Measurements from ENCODE around the gene SEC61A2.
A peak's percentile ranks its signal among the peaks of the same experiment; 100 is the strongest.

Gene SEC61A2

DNA sequence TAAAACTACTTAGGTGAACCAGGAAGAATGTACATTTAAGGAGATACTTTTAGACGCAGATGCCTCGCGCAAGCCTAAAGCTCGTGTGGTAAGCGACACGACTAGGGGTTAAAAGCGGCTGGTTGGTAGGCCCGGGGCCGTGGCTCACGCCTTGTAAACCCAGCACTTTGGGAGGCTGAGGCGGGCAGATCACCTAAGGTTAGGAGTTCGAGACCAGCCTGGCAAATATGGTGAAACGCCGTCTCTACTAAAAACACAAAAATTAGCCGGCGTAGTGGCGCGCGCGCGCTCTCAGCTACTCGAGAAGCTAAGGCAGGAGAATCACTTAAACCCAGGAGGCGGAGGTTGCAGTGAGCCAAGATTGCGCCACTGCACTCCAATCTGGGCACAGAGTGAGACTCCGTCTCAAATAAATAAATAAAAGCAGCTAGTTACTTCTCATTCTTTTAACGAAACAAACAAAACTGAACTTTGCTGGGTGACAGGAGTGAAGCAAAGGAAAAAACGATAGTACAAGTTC is 65.3 kb downstream of the SEC61A2 start:
- in situ Hi-C loops (cut with MboI; ENCODE audit: low pct_unique_long_range_greater_than_20kb, low sequenced_read_pairs, unreplicated experiment): no loop called here
- no peak for DNase-seq (ENCODE audit: low spot score)
- TF ChIP-seq, protein P1, sequence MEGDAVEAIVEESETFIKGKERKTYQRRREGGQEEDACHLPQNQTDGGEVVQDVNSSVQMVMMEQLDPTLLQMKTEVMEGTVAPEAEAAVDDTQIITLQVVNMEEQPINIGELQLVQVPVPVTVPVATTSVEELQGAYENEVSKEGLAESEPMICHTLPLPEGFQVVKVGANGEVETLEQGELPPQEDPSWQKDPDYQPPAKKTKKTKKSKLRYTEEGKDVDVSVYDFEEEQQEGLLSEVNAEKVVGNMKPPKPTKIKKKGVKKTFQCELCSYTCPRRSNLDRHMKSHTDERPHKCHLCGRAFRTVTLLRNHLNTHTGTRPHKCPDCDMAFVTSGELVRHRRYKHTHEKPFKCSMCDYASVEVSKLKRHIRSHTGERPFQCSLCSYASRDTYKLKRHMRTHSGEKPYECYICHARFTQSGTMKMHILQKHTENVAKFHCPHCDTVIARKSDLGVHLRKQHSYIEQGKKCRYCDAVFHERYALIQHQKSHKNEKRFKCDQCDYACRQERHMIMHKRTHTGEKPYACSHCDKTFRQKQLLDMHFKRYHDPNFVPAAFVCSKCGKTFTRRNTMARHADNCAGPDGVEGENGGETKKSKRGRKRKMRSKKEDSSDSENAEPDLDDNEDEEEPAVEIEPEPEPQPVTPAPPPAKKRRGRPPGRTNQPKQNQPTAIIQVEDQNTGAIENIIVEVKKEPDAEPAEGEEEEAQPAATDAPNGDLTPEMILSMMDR (IDR thresholded peaks at IDR 0.05; ENCODE audit: extremely low read depth, insufficient read depth, missing control alignments): no peak

DNA sequence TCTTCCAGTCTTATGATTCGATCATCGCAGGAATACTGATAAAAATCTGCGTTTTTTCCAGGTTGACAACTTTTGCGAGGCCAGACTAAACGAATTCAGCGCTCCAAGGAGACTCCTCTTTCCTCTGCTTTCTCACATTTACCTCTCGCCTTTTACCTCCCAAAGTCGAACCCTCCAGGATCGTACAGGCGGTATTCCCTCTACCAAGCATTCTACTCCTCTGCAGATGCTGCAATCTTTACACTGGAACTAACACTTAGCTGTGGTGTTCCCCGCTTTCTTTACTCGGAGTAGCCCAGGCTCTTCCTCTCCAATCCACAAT is 65.8 kb downstream of the SEC61A2 start:
- in situ Hi-C loops (cut with MboI; ENCODE audit: low pct_unique_long_range_greater_than_20kb, low sequenced_read_pairs, unreplicated experiment): no loop called here
- TF ChIP-seq, protein P1 (IDR thresholded peaks at IDR 0.05; ENCODE audit: extremely low read depth, insufficient read depth, missing control alignments): no peak
- DNase-seq (ENCODE audit: low spot score): no peak

DNA sequence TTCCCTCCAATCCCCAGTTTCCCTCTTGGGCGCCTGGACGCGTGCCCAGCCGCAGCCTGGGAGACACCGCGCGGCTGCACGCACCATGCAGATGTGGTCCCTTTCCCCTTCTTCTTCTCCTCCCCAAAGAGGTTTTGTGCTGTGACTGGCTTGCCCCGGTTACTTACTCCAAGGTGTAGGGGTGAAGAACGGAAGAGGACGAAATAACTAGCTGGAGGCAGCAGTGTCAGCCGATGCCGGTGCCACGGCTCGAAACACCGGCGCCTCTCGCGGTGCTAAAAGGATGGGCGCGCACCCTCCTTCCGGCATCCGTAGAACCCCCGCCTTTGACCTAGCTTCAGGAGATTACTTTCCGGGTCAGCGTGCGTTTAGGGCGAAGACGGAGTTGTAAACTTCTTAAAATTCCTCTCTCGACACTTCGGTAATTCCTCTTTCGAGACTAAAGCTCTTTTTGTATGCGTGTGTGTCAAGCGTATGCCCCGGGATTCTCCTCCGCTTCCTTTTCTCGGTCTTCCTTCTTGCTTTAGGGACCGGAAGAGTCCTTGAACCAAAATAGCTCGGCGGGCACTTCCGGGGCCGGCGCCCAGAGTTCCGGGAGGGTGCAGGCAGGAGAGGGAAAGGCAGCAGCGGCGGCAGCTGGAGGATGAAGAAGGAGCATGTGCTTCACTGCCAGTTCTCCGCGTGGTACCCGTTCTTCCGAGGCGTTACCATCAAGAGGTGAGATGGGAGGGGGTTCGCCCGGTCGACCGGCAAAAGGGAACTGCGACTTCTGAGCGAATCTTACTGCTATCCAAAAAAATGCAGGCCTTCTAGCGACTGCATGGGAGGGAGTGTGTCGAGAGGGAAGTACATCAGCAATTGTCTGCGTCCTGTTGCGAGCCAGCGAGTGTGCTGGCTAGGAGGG is 66.4 kb downstream of the SEC61A2 start, which contains the start of the genes CDC123 and NUDT5:
TSS of gene CDC123 (plus strand) at position 586 of the 904 bp plus-strand sequence. CDS start at position 644, 58 bp downstream.
TSS of gene NUDT5 (minus strand) at position 289 of the 904 bp plus-strand sequence. CDS start 9,600 bp downstream, outside the sequence.
- TF ChIP-seq, protein P1 (IDR thresholded peaks at IDR 0.05; ENCODE audit: extremely low read depth, insufficient read depth, missing control alignments): peak; percentile 3
- in situ Hi-C loops (cut with MboI; ENCODE audit: low pct_unique_long_range_greater_than_20kb, low sequenced_read_pairs, unreplicated experiment): no loop called here

DNA sequence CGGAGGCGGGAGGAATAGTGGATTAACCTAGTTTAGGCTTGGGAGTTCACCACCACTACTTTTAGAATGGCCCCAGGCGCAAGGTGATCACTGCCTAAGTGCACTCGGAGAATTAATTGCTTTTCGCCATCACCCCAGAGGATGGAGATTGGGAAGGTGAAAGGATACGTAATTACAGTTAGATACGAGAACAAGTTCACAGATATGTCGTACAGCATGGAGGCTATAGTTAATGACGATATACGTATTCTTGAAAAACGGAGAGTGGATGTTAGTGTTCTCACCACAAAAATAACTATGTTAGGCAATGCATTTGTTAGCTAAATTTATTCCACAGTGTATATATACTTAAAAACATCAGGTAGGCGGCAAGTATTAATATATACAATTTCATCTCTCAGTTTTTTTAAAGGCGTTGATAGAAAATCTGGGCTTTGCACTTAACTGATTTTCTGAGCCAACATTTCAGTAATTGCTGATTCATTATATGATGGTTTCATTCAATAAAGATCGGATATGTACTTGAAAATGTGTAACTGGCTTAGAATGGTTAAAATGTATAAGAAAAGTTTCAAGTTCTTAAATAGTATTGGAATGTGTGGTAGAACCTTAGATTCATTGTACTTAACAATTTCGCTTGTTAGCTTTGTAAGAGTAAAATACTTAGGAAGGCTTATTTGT is 67.2 kb downstream of the SEC61A2 start:
- TF ChIP-seq, protein P1 (IDR thresholded peaks at IDR 0.05; ENCODE audit: extremely low read depth, insufficient read depth, missing control alignments): no peak
- in situ Hi-C loops (cut with MboI; ENCODE audit: low pct_unique_long_range_greater_than_20kb, low sequenced_read_pairs, unreplicated experiment): no loop called here
- DNase-seq (ENCODE audit: low spot score): no peak

More for the DNA sequence above, 66.4 kb downstream of the SEC61A2 start, which contains the start of the genes CDC123 and NUDT5:
- DNase-seq (ENCODE audit: low spot score): peak; percentile 90

DNA sequence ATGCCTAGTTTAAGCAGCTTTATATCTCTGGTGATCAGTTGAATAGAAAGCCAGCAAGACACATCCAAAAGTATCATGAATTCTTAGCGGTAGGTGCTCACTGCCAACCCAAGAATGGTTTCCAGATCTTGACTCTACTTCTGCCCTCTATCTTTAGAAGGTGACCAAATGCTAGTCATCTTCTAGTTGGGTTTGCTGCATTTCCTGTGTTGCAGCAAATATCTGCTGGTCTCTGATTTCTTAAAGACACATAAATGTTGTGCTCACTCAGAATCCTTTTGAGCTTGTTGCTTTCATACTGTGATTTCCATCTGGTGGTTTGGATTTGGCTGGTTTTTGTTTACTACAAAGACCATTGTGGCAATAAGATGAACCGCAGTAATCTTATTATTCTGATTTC is 68.7 kb downstream of the SEC61A2 start:
- no peak for DNase-seq (ENCODE audit: low spot score)
- TF ChIP-seq, protein P1 (IDR thresholded peaks at IDR 0.05; ENCODE audit: extremely low read depth, insufficient read depth, missing control alignments): no peak
- in situ Hi-C loops (cut with MboI; ENCODE audit: low pct_unique_long_range_greater_than_20kb, low sequenced_read_pairs, unreplicated experiment): no loop called here

DNA sequence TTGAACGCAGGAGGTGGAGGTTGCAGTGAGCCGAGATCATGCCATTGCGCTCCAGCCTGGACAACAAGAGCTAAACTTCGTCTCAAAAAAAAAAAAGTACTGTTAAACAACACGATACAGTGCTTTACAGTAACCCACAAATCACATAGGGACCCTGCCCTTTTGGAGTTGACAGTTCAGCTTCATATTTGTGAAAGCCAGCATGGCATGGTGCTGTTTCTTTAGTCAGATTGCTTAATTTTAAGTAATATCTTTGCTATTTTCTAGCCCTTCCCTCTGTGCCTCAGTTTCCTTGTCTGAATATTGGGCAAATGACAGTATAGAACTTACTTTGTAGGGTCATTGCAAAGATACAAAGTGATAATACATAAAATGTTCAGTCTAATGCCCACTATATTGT is 71.4 kb downstream of the SEC61A2 start:
- DNase-seq (ENCODE audit: low spot score): no peak
- in situ Hi-C loops (cut with MboI; ENCODE audit: low pct_unique_long_range_greater_than_20kb, low sequenced_read_pairs, unreplicated experiment): no loop called here
- TF ChIP-seq, protein P1 (IDR thresholded peaks at IDR 0.05; ENCODE audit: extremely low read depth, insufficient read depth, missing control alignments): no peak

Data from GM13977 (cell line).